Measurements from ENCODE around the gene IDH2.

DNA sequence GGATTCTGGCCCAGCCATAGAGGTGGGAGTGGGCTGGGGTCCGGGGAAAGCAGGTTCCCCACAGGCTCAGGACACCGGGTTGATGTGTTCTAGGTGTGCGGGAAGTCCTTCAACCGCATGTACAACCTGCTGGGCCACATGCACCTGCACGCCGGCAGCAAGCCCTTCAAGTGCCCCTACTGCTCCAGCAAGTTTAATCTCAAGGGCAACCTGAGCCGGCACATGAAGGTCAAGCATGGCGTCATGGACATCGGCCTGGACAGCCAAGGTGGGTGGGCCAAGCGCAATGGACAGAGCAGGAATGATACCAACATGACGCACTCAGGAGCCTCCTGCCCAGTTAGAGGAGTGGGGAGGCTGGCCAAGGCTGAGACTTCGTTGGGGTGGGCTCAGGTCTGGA is 28.2 kb downstream of the IDH2 start:
- TF ChIP-seq POLR2A (IDR thresholded peaks at IDR 0.05; ENCODE audit: low read depth, low read length) (no peak), FOS (IDR thresholded peaks at IDR 0.05; ENCODE audit: low read depth, low read length) (no peak), MXI1 (IDR thresholded peaks at IDR 0.05; ENCODE audit: borderline replicate concordance, low read depth, low read length) (no peak), MAZ (IDR thresholded peaks at IDR 0.05; ENCODE audit: borderline replicate concordance, low read depth, low read length) (no peak), SMC3 (IDR thresholded peaks at IDR 0.05; ENCODE audit: low read depth, low read length) (no peak), RAD21 (IDR thresholded peaks at IDR 0.05; ENCODE audit: low read length) (no peak), BHLHE40 (IDR thresholded peaks at IDR 0.05; ENCODE audit: low read depth, low read length) (no peak)
- TF ChIP-seq, protein P1, sequence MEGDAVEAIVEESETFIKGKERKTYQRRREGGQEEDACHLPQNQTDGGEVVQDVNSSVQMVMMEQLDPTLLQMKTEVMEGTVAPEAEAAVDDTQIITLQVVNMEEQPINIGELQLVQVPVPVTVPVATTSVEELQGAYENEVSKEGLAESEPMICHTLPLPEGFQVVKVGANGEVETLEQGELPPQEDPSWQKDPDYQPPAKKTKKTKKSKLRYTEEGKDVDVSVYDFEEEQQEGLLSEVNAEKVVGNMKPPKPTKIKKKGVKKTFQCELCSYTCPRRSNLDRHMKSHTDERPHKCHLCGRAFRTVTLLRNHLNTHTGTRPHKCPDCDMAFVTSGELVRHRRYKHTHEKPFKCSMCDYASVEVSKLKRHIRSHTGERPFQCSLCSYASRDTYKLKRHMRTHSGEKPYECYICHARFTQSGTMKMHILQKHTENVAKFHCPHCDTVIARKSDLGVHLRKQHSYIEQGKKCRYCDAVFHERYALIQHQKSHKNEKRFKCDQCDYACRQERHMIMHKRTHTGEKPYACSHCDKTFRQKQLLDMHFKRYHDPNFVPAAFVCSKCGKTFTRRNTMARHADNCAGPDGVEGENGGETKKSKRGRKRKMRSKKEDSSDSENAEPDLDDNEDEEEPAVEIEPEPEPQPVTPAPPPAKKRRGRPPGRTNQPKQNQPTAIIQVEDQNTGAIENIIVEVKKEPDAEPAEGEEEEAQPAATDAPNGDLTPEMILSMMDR (conservative IDR thresholded peaks at IDR 0.05; ENCODE audit: low read depth, low read length): no peak
- TF ChIP-seq, protein P2, sequence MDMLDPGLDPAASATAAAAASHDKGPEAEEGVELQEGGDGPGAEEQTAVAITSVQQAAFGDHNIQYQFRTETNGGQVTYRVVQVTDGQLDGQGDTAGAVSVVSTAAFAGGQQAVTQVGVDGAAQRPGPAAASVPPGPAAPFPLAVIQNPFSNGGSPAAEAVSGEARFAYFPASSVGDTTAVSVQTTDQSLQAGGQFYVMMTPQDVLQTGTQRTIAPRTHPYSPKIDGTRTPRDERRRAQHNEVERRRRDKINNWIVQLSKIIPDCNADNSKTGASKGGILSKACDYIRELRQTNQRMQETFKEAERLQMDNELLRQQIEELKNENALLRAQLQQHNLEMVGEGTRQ (IDR thresholded peaks at IDR 0.05; ENCODE audit: low read depth, low read length): no peak
